Measurements from ENCODE around the gene ABCA9.
A peak's percentile ranks its signal among the peaks of the same experiment; 100 is the strongest.
"Not testable (repeated sequence)": the region's sequence is repeated elsewhere in the genome, so short reads cannot be mapped to it uniquely, and the experiment has no call there.

The ABCA9 gene

GRCh38 chr17:68973098-68973846 is 87.5 kb downstream of the ABCA9 start:
- Mint-ChIP-seq H3K9me3 (peaks cover 13% of the 10 kb centered on the region), H3K36me3 (ENCODE audit: low read depth) (peaks cover 22% of the 10 kb centered on the region), H3K4me1 (ENCODE audit: low read depth) (peaks cover 42% of the 10 kb centered on the region), H3K27me3 (peaks cover 4% of the 10 kb centered on the region), H3K27ac (peak overlapping the region; percentile 80), H3K4me3 (no peak overlapping the region)
- intact Hi-C loops (cut with micrococcal nuclease): loop anchor here (2.0 kb wide), 2 partner anchors 178 to 262 kb away; no protein-coding TSS in a partner anchor

GRCh38 chr17:68972119-68972704 is 88.5 kb downstream of the ABCA9 start:
- H3K27ac Mint-ChIP-seq: no peak overlapping the region
- peaks cover 17% of the 10 kb centered on the region for H3K36me3 Mint-ChIP-seq (ENCODE audit: low read depth)
- H3K4me1 Mint-ChIP-seq (ENCODE audit: low read depth): peaks cover 34% of the 10 kb centered on the region
- peaks cover 4% of the 10 kb centered on the region for H3K27me3 Mint-ChIP-seq
- no peak overlapping the region for H3K4me3 Mint-ChIP-seq
- peaks cover 13% of the 10 kb centered on the region for H3K9me3 Mint-ChIP-seq
- intact Hi-C loops (cut with micrococcal nuclease): loop anchor here (1.0 to 2.0 kb wide), 3 partner anchors 177 to 263 kb away; no protein-coding TSS in a partner anchor

- H3K36me3 Mint-ChIP-seq (ENCODE audit: low read depth): no peaks in the 10 kb centered on the region
- intact Hi-C loops (cut with micrococcal nuclease): no loop called here
- no peak overlapping the region for H3K27ac Mint-ChIP-seq
- H3K27me3 Mint-ChIP-seq: peaks cover 4% of the 10 kb centered on the region
- H3K4me3 Mint-ChIP-seq: no peak overlapping the region
- peaks cover 26% of the 10 kb centered on the region for H3K4me1 Mint-ChIP-seq (ENCODE audit: low read depth)
- no peaks in the 10 kb centered on the region for H3K9me3 Mint-ChIP-seq
Observed at GRCh38 chr17:68969101-68969500, 91.6 kb downstream of the ABCA9 start.

DNA sequence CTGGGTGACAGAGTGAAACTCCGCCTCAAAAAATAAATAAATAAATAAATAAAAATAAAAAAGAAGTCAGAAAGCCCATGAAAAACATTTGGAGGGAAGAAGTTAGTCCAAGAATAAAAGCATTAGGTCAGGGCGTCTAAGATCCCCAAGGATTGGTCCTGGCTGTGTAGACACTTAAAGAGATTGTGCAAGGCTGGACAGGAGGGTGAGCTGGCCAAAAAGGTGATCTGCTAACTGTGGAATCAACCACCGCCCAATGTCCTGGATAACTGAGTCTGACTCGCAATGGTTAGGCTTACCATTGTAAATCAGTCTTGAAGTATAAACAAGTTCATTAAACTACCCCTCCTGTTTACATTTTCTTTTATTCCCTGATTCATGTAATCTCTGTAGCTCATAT is 96.8 kb downstream of the ABCA9 start:
- Mint-ChIP-seq H3K4me3 (no peak overlapping the region), H3K4me1 (ENCODE audit: low read depth) (peaks cover 10% of the 10 kb centered on the region), H3K9me3 (peaks cover 5% of the 10 kb centered on the region), H3K36me3 (ENCODE audit: low read depth) (no peaks in the 10 kb centered on the region), H3K27ac (no peak overlapping the region), H3K27me3 (peaks cover 4% of the 10 kb centered on the region)
- intact Hi-C loops (cut with micrococcal nuclease): no loop called here

- H3K9me3 Mint-ChIP-seq: peaks cover 6% of the 10 kb centered on the region
- no peaks in the 10 kb centered on the region for H3K27me3 Mint-ChIP-seq
- H3K4me3 Mint-ChIP-seq: no peak overlapping the region
- no peaks in the 10 kb centered on the region for H3K36me3 Mint-ChIP-seq (ENCODE audit: low read depth)
- intact Hi-C loops (cut with micrococcal nuclease): no loop called here
- no peak overlapping the region for H3K27ac Mint-ChIP-seq
- peaks cover 6% of the 10 kb centered on the region for H3K4me1 Mint-ChIP-seq (ENCODE audit: low read depth)
Observed at GRCh38 chr17:68961214-68961882, 99.4 kb downstream of the ABCA9 start.

DNA sequence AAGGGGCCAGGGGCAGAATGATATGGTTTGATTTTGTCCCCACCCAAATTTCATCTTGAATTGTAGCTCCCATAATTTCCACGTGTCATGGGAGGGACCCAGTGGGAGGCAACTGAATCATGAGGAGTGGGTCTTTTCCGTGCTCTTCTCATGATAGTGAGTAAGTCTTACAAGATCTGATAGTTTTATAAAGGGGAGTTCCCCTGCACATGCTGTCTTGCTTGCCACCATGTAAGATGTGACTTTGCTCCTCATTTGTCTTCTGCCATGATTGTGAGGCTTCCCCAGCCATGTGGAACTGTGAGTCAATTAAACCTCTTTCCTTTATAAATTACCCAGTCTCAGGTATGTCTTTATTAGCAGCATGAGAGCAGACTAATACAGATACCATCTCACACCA is 101.6 kb downstream of the ABCA9 start:
- not testable (repeated sequence) for H3K9me3 Mint-ChIP-seq; H3K36me3 Mint-ChIP-seq (ENCODE audit: low read depth); H3K27ac Mint-ChIP-seq

GRCh38 chr17:68957944-68958343 is 102.8 kb downstream of the ABCA9 start:
- H3K27ac Mint-ChIP-seq: no peak overlapping the region
- peaks cover 6% of the 10 kb centered on the region for H3K4me1 Mint-ChIP-seq (ENCODE audit: low read depth)

More for the DNA sequence above, 101.6 kb downstream of the ABCA9 start:
- H3K4me1 Mint-ChIP-seq (ENCODE audit: low read depth); H3K27me3 Mint-ChIP-seq; H3K4me3 Mint-ChIP-seq; intact Hi-C loops (cut with micrococcal nuclease): not testable (repeated sequence)

DNA sequence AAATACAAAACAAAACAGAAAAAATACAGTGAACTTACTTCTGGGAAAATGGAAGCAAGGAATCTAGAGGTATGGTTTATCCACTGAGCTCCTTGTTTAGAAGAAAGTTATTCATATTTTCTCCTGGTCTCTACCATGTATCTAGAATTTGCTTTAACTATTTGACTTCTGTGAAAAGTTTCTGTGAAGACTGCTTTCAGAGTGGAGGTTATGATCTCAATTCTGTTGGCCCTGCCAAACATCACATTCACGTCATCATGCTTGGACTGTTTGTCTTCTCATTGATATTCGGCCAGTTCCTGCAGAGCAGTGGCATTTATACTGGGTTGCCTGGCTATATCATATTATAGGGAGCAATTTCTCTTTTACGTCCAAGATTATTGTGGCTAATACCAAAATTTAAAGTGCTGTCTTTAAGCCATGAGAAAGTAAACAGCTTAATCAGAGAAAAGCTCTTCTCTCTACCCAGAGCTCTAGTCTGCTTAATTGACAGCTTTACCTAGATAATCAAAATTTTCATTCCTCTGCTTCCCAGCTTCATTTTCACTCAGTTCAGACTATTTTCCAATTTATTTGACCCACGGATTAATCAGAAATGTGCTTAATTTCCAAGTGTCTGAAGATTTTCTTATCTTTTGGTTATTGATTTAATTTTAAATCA is 105.4 kb downstream of the ABCA9 start, which contains the start of gene ABCA8:
ABCA8 (minus strand) TSS at position 212 of the 661 bp plus-strand sequence. CDS start 13,358 bp downstream, outside the sequence.
- H3K4me3 Mint-ChIP-seq: no peak within 1 kb of the TSS
- peaks cover 6% of the 10 kb centered on the region for H3K9me3 Mint-ChIP-seq
- intact Hi-C loops (cut with micrococcal nuclease): no loop called here
- H3K36me3 Mint-ChIP-seq (ENCODE audit: low read depth): no peaks in the 10 kb centered on the region
- H3K27me3 Mint-ChIP-seq: peaks cover 7% of the 10 kb centered on the region
- no peaks in the 10 kb centered on the region for H3K4me1 Mint-ChIP-seq (ENCODE audit: low read depth)
- H3K27ac Mint-ChIP-seq: no peak within 1 kb of the TSS

More at GRCh38 chr17:68957944-68958343, 102.8 kb downstream of the ABCA9 start:
- Mint-ChIP-seq H3K27me3 (peaks cover 3% of the 10 kb centered on the region), H3K9me3 (peaks cover 6% of the 10 kb centered on the region), H3K36me3 (ENCODE audit: low read depth) (no peaks in the 10 kb centered on the region), H3K4me3 (no peak overlapping the region)
- intact Hi-C loops (cut with micrococcal nuclease): no loop called here

- H3K27ac Mint-ChIP-seq: no peak overlapping the region
- peaks cover 5% of the 10 kb centered on the region for H3K4me1 Mint-ChIP-seq (ENCODE audit: low read depth)
- H3K9me3 Mint-ChIP-seq: peaks cover 5% of the 10 kb centered on the region
- no peaks in the 10 kb centered on the region for H3K36me3 Mint-ChIP-seq (ENCODE audit: low read depth)
- intact Hi-C loops (cut with micrococcal nuclease): no loop called here
- no peak overlapping the region for H3K4me3 Mint-ChIP-seq
- H3K27me3 Mint-ChIP-seq: peaks cover 7% of the 10 kb centered on the region
Observed at GRCh38 chr17:68954146-68954896, 106.4 kb downstream of the ABCA9 start.

DNA sequence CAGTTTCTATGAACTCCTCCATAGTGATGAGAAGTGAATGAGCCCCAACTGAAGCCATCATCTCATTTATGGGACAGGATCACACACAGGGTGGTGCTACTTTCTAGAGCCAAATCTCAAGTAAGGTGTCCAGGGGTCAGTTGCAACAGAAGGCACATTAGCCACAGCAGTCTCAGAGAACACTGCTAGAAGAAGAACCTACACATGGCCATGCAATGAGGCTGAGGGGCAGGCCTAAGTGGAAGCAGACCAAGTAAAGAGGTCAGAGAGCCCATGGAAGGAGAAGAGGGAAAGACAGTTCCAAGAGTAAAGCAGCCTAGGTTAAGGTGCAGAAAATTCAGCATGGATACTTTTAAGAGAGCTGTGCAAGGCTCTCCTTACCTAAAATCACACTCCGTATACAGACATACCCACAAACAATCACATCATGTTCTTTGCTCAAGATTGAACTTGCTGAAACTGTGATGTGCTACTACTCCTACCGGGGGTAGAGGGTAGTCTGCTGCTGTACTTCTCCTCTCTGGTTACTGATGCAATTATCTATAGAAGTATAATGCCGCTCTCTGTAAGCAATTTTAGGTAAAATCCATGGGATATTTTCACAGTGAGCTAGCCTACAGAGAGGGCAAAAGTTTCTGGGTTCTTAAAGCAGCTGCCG is 107.3 kb downstream of the ABCA9 start:
- Mint-ChIP-seq H3K27me3 (peaks cover 7% of the 10 kb centered on the region), H3K9me3 (no peaks in the 10 kb centered on the region), H3K4me3 (no peak overlapping the region), H3K27ac (peak overlapping the region; percentile 34), H3K4me1 (ENCODE audit: low read depth) (peaks cover 5% of the 10 kb centered on the region), H3K36me3 (ENCODE audit: low read depth) (no peaks in the 10 kb centered on the region)
- intact Hi-C loops (cut with micrococcal nuclease): no loop called here

DNA sequence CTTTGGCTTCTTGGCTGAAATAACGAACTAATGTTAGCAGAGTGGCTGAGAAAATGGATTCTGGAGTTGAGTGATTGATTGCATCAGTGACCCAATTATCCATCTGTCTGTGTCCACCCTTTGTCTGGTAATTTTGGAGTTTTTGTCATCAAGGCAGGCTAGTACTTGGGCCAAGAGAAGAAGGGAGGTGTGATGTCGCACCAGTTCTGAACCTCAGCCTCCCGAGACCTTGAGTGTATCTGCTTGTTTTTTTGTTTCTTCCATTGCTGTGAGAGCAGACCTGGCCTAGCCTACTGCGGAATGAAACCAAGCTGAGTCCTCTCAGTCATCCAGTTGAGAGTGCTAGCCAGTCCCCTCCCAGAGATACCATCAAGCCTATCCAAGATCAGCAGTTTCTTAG is 110.0 kb downstream of the ABCA9 start:
- intact Hi-C loops (cut with micrococcal nuclease): no loop called here
- Mint-ChIP-seq H3K36me3 (ENCODE audit: low read depth) (no peaks in the 10 kb centered on the region), H3K4me3 (no peak overlapping the region), H3K4me1 (ENCODE audit: low read depth) (peaks cover 5% of the 10 kb centered on the region), H3K9me3 (no peaks in the 10 kb centered on the region), H3K27me3 (peaks cover 7% of the 10 kb centered on the region), H3K27ac (no peak overlapping the region)

DNA sequence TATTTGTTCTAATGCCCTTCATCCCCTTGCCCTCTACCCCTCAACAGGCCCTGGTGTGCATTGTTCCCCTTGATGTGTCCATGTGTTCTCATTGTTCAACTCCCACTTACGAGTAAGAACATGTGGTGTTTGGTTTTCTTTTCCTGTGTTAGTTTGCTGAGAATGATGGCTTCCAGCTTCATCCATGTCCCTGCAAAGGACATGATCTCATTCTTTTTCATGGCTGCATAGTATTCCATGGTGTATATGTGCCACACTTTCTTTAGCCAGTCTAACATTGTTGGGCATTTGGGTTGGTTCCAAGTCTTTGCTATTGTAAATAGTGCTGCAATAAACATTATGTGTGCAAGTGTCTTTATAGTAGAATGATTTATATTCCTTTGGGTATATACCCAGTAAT is 112.9 kb downstream of the ABCA9 start:
- H3K27ac Mint-ChIP-seq; H3K4me3 Mint-ChIP-seq; intact Hi-C loops (cut with micrococcal nuclease); H3K9me3 Mint-ChIP-seq; H3K27me3 Mint-ChIP-seq; H3K4me1 Mint-ChIP-seq (ENCODE audit: low read depth); H3K36me3 Mint-ChIP-seq (ENCODE audit: low read depth): not testable (repeated sequence)

Data from dendritic cell treated with granulocyte-macrophage colony-stimulating factor and Interleukin-4, amounts not matched to agents 40 ng/mL and 50 ng/mL, for 4 days (primary cell).